HG03342 (cell line): ENCODE measurements around the gene DSN1.

Experiments
- ATAC-seq: cut with Tn5 transposase; IDR thresholded peaks from one replicate; pipeline ENCODE4 v1.9.1; 2021; ENCODE audit warnings: mild to moderate bottlenecking, moderate library complexity; ENCODE audit not compliant: unreplicated experiment

Gene DSN1

GRCh38 chr20:36796117-36796516 lies 22.6 kb upstream of the DSN1 start:
- no peak for ATAC-seq

GRCh38 chr20:36795691-36796090 lies 22.1 kb upstream of the DSN1 start:
- ATAC-seq = no peak

GRCh38 chr20:36794116-36794474 lies 20.5 kb upstream of the DSN1 start:
- no peak for ATAC-seq

GRCh38 chr20:36793294-36794115 lies 19.9 kb upstream of the DSN1 start:
- no peak for ATAC-seq

- ATAC-seq = no peak
Observed at GRCh38 chr20:36792422-36792821, 18.9 kb upstream of the DSN1 start.

GRCh38 chr20:36791862-36792261 lies 18.3 kb upstream of the DSN1 start:
- ATAC-seq = no peak

GRCh38 chr20:36786663-36787062 lies 13.1 kb upstream of the DSN1 start:
- ATAC-seq = no peak

GRCh38 chr20:36786246-36786645 lies 12.7 kb upstream of the DSN1 start:
- no peak for ATAC-seq

GRCh38 chr20:36785308-36785707 lies 11.7 kb upstream of the DSN1 start:
- ATAC-seq = no peak

GRCh38 chr20:36784900-36785299 lies 11.3 kb upstream of the DSN1 start:
- ATAC-seq = no peak

GRCh38 chr20:36784116-36784515 lies 10.6 kb upstream of the DSN1 start:
- ATAC-seq = no peak

GRCh38 chr20:36779656-36780025 lies 6.1 kb upstream of the DSN1 start:
- ATAC-seq = no peak

GRCh38 chr20:36778831-36779655 lies 5.5 kb upstream of the DSN1 start:
- ATAC-seq = no peak

GRCh38 chr20:36777576-36777975 lies 4.0 kb upstream of the DSN1 start:
- ATAC-seq = no peak

GRCh38 chr20:36777167-36777566 lies 3.6 kb upstream of the DSN1 start:
- ATAC-seq = no peak

- no peak for ATAC-seq
Observed at GRCh38 chr20:36775826-36776225, 2.3 kb upstream of the DSN1 start.

- no peak for ATAC-seq
Observed at GRCh38 chr20:36775196-36775595, 1.6 kb upstream of the DSN1 start.

GRCh38 chr20:36773107-36773596 lies 411 bp downstream of the DSN1 start:
- ATAC-seq = no peak

GRCh38 chr20:36770680-36771079 lies 2.9 kb downstream of the DSN1 start:
- ATAC-seq = no peak

GRCh38 chr20:36768768-36769430 lies 4.7 kb downstream of the DSN1 start:
- no peak for ATAC-seq

- ATAC-seq = no peak
Observed at GRCh38 chr20:36761125-36761524, 12.4 kb downstream of the DSN1 start.

- no peak for ATAC-seq
Observed at GRCh38 chr20:36760647-36761046, 12.9 kb downstream of the DSN1 start.
